ENCODE data around the gene SLC6A17. TPM values are rescaled to one million over a fixed set of nuclear protein-coding genes. Genes with fewer than 3 reads are reported as not detected.

SLC6A17 gene
- total RNA-seq, 1 experiment from 2014 or later, result not detected

DNA sequence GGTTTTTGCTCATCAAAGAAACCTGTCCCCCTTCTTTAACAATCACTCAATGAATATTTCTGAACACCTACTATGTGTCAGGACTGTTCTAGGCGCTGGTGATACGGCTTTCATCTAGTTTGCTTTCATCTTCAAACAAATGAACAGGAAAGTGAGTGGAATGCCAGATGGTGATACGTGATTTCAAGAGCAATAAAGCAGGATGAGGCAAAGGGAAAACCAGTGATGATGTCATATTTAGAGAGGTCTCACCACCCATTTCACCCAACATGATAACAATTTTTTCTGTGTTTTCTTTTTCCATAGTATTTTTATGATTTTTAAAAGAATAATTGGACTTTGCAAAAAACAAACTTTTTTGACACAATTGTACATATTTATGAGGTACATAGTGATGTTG lies 11.3 kb upstream of the SLC6A17 start:
- no peak for DNase-seq
- Histone ChIP-seq H3K9me2 (replicated peaks; ENCODE audit: insufficient read depth, low read length) (no peaks in the 10 kb centered on the region), H3K4me3 (ENCODE audit: low read length) (no peak overlapping the region), H3K4me2 (ENCODE audit: low read depth, low read length, poor library complexity, severe bottlenecking) (no peak overlapping the region), H3K79me2 (ENCODE audit: low read length) (no peaks in the 10 kb centered on the region), H3K27me3 (ENCODE audit: low read length) (no peaks in the 10 kb centered on the region), H4K20me1 (ENCODE audit: insufficient read depth, low read depth, low read length) (no peaks in the 10 kb centered on the region), H3K4me1 (ENCODE audit: low read length) (peaks cover 16% of the 10 kb centered on the region), H2AFZ (ENCODE audit: low read length) (no peak overlapping the region), H3K36me3 (ENCODE audit: insufficient read depth, low read length) (no peaks in the 10 kb centered on the region), H3K9ac (ENCODE audit: low read length) (no peak overlapping the region), H3K9me3 (ENCODE audit: low read length) (no peaks in the 10 kb centered on the region), H3K27ac (ENCODE audit: low read length) (no peak overlapping the region)

DNA sequence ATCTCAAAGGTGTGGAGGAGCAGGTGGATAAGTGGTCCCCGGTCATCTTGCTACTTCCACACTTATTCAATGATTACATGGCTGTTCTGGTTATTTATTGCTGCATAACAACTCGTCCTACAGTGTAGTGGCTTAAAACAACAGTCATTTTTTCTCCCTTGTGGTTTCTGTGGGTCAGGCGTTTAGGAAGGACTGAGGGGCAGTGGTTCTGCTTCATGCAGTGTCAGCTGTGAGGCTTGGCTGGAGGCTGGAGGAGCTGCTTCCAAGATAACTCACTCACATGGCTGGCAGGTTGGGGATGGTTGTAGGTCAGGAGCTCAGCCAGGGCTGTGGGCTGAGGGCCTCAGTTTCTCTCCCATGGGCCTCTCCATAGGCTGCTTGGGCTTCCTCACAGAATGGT lies 5.9 kb upstream of the SLC6A17 start:
- Histone ChIP-seq H3K36me3 (ENCODE audit: insufficient read depth, low read length) (no peaks in the 10 kb centered on the region), H3K9me3 (ENCODE audit: low read length) (no peaks in the 10 kb centered on the region), H3K4me3 (ENCODE audit: low read length) (no peak overlapping the region), H3K27ac (ENCODE audit: low read length) (no peak overlapping the region), H3K79me2 (ENCODE audit: low read length) (no peaks in the 10 kb centered on the region), H3K9me2 (replicated peaks; ENCODE audit: insufficient read depth, low read length) (no peaks in the 10 kb centered on the region), H4K20me1 (ENCODE audit: insufficient read depth, low read depth, low read length) (no peaks in the 10 kb centered on the region), H3K4me1 (ENCODE audit: low read length) (peaks cover 19% of the 10 kb centered on the region), H2AFZ (ENCODE audit: low read length) (no peak overlapping the region), H3K27me3 (ENCODE audit: low read length) (no peaks in the 10 kb centered on the region), H3K4me2 (ENCODE audit: low read depth, low read length, poor library complexity, severe bottlenecking) (no peak overlapping the region), H3K9ac (ENCODE audit: low read length) (no peak overlapping the region)
- DNase-seq, result no peak

DNA sequence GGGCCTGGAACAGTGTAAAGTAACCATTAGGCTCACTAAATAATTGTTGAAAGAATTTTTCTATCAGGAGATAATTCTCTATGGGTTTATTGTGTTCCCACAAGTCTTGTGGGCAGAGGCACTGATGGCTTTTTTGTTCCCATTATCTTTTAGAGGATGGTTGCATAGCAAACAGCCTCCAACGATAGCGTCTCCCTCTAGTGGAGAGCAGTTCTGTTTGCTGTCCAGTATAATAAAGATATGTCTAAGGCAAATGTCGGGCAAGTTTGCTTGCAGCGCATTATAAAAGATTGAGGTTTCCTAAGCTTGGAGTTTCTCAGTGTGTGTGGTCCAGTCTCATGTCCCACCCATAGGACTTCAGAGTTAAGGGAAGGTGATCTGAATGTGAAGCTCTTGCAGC lies 1.3 kb upstream of the SLC6A17 start:
- H3K79me2 ChIP-seq (ENCODE audit: low read length), result no peaks in the 10 kb centered on the region
- no peaks in the 10 kb centered on the region for H3K36me3 ChIP-seq (ENCODE audit: insufficient read depth, low read length)
- H3K27ac ChIP-seq (ENCODE audit: low read length), result no peak overlapping the region
- H3K4me3 ChIP-seq (ENCODE audit: low read length), result no peak overlapping the region
- no peak overlapping the region for H2AFZ ChIP-seq (ENCODE audit: low read length)
- peaks cover 41% of the 10 kb centered on the region for H3K4me1 ChIP-seq (ENCODE audit: low read length)
- no peak overlapping the region for H3K4me2 ChIP-seq (ENCODE audit: low read depth, low read length, poor library complexity, severe bottlenecking)
- 0 out of 2 replicates have a peak, but pooled peaks cover 3% of the 10 kb centered on the region for H4K20me1 ChIP-seq (ENCODE audit: insufficient read depth, low read depth, low read length)
- H3K9ac ChIP-seq (ENCODE audit: low read length), result no peak overlapping the region
- no peaks in the 10 kb centered on the region for H3K9me2 ChIP-seq (replicated peaks; ENCODE audit: insufficient read depth, low read length)
- no peaks in the 10 kb centered on the region for H3K27me3 ChIP-seq (ENCODE audit: low read length)
- no peaks in the 10 kb centered on the region for H3K9me3 ChIP-seq (ENCODE audit: low read length)
- peak; percentile 54 for DNase-seq

DNA sequence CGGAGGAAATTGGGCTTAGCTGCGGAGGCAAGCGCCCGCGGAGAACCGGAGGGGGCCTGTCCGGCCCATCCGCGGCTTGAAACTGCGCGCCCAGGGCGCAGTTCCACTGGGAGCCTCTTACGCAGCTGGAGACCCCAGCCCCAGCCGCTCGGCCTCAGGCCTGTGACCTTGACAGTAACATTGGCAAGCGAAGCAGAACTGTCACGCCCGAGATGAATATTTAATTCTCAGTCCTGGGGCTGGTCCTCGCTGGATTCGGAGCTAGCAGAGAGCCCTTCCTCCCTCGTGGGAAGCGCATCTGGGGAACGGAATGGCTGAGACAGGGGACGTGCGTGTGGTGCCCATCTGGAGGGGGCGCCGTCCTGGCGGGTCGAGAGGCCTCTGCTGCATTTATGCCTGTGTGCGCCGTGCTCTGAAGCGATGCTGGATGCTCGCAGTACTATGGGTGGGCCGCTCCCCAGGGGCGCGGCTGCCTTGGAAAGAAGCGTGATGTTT lies 928 bp downstream of the SLC6A17 start:
- H2AFZ ChIP-seq (ENCODE audit: low read length), result no peak overlapping the region
- H3K4me3 ChIP-seq (ENCODE audit: low read length), result no peak overlapping the region
- no peaks in the 10 kb centered on the region for H3K79me2 ChIP-seq (ENCODE audit: low read length)
- no peak for DNase-seq
- H4K20me1 ChIP-seq (ENCODE audit: insufficient read depth, low read depth, low read length), result 0 out of 2 replicates have a peak, but pooled peaks cover 3% of the 10 kb centered on the region
- peaks cover 50% of the 10 kb centered on the region for H3K4me1 ChIP-seq (ENCODE audit: low read length)
- no peak overlapping the region for H3K27ac ChIP-seq (ENCODE audit: low read length)
- no peaks in the 10 kb centered on the region for H3K9me3 ChIP-seq (ENCODE audit: low read length)
- no peak overlapping the region for H3K9ac ChIP-seq (ENCODE audit: low read length)
- H3K9me2 ChIP-seq (replicated peaks; ENCODE audit: insufficient read depth, low read length), result no peaks in the 10 kb centered on the region
- H3K27me3 ChIP-seq (ENCODE audit: low read length), result no peaks in the 10 kb centered on the region
- H3K36me3 ChIP-seq (ENCODE audit: insufficient read depth, low read length), result no peaks in the 10 kb centered on the region
- no peak overlapping the region for H3K4me2 ChIP-seq (ENCODE audit: low read depth, low read length, poor library complexity, severe bottlenecking)

DNA sequence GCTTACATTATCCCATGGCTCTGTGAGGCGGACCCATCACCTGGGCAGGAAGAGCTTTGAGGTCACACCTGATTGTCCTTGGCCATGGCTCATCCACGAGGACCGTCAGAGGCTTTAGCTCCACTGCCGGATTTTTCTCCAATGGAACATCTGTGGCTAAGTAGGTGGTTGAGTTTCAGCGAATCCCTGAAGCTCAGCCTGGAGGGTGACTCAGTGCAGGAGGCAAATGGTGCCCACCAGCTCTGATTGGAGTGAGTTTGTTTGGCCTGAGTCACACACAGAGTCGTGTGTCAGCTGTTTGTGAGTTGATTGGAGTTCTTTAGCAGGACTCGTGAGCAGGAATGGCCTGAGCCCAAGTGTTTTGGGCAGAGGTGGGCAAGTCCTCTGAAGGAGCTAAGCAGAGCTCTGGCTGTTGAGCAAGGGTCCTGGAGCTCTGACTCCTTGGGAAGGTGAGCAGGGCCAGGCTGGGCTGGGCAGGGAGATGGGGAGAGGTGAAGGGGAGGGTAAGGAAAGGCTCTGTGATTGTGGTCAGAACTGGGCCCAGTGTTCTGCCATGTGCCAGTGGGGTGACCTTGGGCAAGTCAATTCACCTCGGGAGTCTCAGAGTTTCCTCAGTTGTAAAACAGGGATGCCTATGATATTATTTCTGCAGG lies 2.0 kb downstream of the SLC6A17 start:
- DNase-seq, result no peak
- Histone ChIP-seq H3K4me3 (ENCODE audit: low read length) (no peak overlapping the region), H3K27ac (ENCODE audit: low read length) (peak overlapping the region; percentile 43; the same call in 1 of the 2 replicates), H3K4me2 (ENCODE audit: low read depth, low read length, poor library complexity, severe bottlenecking) (no peak overlapping the region), H3K9me2 (replicated peaks; ENCODE audit: insufficient read depth, low read length) (no peaks in the 10 kb centered on the region), H2AFZ (ENCODE audit: low read length) (no peak overlapping the region), H3K9me3 (ENCODE audit: low read length) (no peaks in the 10 kb centered on the region), H3K36me3 (ENCODE audit: insufficient read depth, low read length) (no peaks in the 10 kb centered on the region), H3K4me1 (ENCODE audit: low read length) (peaks cover 47% of the 10 kb centered on the region), H4K20me1 (ENCODE audit: insufficient read depth, low read depth, low read length) (0 out of 2 replicates have a peak, but pooled peaks cover 3% of the 10 kb centered on the region), H3K27me3 (ENCODE audit: low read length) (no peaks in the 10 kb centered on the region), H3K79me2 (ENCODE audit: low read length) (no peaks in the 10 kb centered on the region), H3K9ac (ENCODE audit: low read length) (no peak overlapping the region)

DNA sequence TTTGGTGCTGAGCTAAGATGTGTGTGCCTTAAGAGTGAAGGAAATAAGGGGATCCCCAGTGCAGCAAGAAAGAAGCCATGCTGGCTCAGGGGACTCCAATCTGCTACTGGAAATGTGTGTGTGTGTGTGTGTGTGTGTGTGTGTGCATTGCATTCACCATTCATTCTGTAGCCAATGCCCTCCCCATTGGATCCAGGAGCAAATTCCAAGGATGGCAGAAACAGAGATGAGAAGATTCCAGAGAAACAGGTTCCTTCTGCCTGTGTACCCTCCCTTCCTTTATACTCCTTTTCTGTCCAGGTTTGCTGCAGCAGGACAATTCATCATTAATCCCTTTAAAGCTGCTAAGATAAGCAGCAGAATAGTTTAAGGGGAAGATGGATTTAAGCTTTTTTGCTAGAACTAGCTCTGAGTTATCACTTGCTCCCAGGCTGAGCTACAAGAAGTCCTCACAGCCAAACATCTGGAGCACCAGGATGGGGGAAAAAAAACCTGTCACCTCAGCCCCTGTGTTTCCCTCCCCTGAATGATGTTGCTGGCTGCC lies 3.2 kb downstream of the SLC6A17 start:
- no peak for DNase-seq
- H3K4me2 ChIP-seq (ENCODE audit: low read depth, low read length, poor library complexity, severe bottlenecking), result no peak overlapping the region
- H3K4me3 ChIP-seq (ENCODE audit: low read length), result no peak overlapping the region
- H2AFZ ChIP-seq (ENCODE audit: low read length), result no peak overlapping the region
- H3K79me2 ChIP-seq (ENCODE audit: low read length), result no peaks in the 10 kb centered on the region
- 0 out of 2 replicates have a peak, but pooled peaks cover 3% of the 10 kb centered on the region for H4K20me1 ChIP-seq (ENCODE audit: insufficient read depth, low read depth, low read length)
- H3K4me1 ChIP-seq (ENCODE audit: low read length), result peaks cover 37% of the 10 kb centered on the region
- H3K27ac ChIP-seq (ENCODE audit: low read length), result peak overlapping the region; percentile 43; the same call in 1 of the 2 replicates
- no peak overlapping the region; the same call in 1 of the 2 replicates for H3K9ac ChIP-seq (ENCODE audit: low read length)
- no peaks in the 10 kb centered on the region for H3K36me3 ChIP-seq (ENCODE audit: insufficient read depth, low read length)
- H3K9me3 ChIP-seq (ENCODE audit: low read length), result no peaks in the 10 kb centered on the region
- H3K9me2 ChIP-seq (replicated peaks; ENCODE audit: insufficient read depth, low read length), result no peaks in the 10 kb centered on the region
- H3K27me3 ChIP-seq (ENCODE audit: low read length), result no peaks in the 10 kb centered on the region

DNA sequence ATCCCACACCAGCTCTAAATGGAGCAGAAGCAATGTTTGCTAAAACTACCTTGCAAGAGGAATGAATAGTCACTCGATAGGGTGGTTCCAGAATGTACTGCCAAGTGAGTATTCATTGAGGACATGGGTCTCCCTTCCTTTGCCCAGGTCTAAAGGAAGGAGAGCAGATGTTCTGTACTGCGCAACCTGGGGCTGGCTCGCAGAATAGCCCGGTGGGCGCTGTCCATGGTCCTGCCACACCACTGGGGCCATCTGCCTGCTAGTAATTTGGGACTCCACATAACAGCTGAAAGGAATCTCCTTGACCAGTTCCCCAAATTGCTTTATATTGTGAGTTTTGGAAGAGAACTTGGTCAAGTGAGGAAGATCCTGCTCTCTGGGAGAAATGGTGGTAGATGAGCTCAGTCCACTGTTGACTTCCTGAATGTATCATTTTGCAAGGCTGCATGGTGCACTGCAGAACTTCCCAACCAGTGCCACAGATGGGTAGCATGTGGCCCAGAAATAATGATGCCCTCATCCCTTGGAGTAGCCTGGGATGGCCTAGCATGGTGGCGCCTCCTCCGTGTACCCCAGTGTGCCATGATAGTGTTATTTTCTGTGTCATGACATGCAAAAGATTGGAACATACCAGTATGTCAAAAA lies 5.7 kb downstream of the SLC6A17 start:
- H3K27me3 ChIP-seq (ENCODE audit: low read length), result no peaks in the 10 kb centered on the region

DNA sequence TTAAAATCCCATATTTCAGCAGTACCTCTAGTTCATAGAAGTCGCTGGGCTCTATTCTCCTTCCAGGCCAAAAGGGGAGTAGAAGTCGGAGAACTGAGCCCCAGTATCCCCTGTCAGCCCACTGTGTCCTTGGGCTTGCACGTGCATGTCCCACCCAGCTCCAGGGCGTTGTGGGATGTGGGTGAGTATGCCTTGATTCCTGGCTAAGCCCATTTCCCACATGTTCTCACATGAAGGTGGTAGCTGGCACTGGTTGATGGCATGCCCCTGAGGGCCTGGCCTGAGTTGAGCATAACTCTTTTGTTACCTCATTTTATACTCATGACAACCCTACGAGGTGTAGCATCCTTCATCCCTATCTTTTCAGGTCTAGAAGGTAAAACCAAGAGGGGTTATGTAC lies 8.0 kb downstream of the SLC6A17 start:
- Histone ChIP-seq H3K9ac (ENCODE audit: low read length) (no peak overlapping the region), H3K4me1 (ENCODE audit: low read length) (peaks cover 24% of the 10 kb centered on the region), H2AFZ (ENCODE audit: low read length) (no peak overlapping the region), H3K9me3 (ENCODE audit: low read length) (no peaks in the 10 kb centered on the region), H3K9me2 (replicated peaks; ENCODE audit: insufficient read depth, low read length) (no peaks in the 10 kb centered on the region), H3K27ac (ENCODE audit: low read length) (no peak overlapping the region), H3K79me2 (ENCODE audit: low read length) (no peaks in the 10 kb centered on the region), H3K4me3 (ENCODE audit: low read length) (no peak overlapping the region), H4K20me1 (ENCODE audit: insufficient read depth, low read depth, low read length) (no peaks in the 10 kb centered on the region), H3K36me3 (ENCODE audit: insufficient read depth, low read length) (no peaks in the 10 kb centered on the region), H3K4me2 (ENCODE audit: low read depth, low read length, poor library complexity, severe bottlenecking) (no peak overlapping the region), H3K27me3 (ENCODE audit: low read length) (no peaks in the 10 kb centered on the region)
- no peak for DNase-seq

More for the DNA sequence above, 5.7 kb downstream of the SLC6A17 start:
- Histone ChIP-seq H3K9me3 (ENCODE audit: low read length) (no peaks in the 10 kb centered on the region), H3K9me2 (replicated peaks; ENCODE audit: insufficient read depth, low read length) (no peaks in the 10 kb centered on the region), H3K4me1 (ENCODE audit: low read length) (peaks cover 39% of the 10 kb centered on the region), H3K9ac (ENCODE audit: low read length) (no peak overlapping the region), H3K4me2 (ENCODE audit: low read depth, low read length, poor library complexity, severe bottlenecking) (no peak overlapping the region), H2AFZ (ENCODE audit: low read length) (no peak overlapping the region), H3K27ac (ENCODE audit: low read length) (no peak overlapping the region), H3K36me3 (ENCODE audit: insufficient read depth, low read length) (no peaks in the 10 kb centered on the region), H3K79me2 (ENCODE audit: low read length) (no peaks in the 10 kb centered on the region), H3K4me3 (ENCODE audit: low read length) (no peak overlapping the region), H4K20me1 (ENCODE audit: insufficient read depth, low read depth, low read length) (no peaks in the 10 kb centered on the region)
- peak; percentile 72 for DNase-seq

Measured in Karpas-422 (cell line).